ENCODE results near the gene C6orf52.

- TF ChIP-seq EZH2 (IDR thresholded peaks at IDR 0.05) (no peak), CTCF (IDR thresholded peaks at IDR 0.05 in 2 of 3, conservative IDR thresholded peaks at IDR 0.05 in 1 of 3; ENCODE audit: borderline replicate concordance in 1 of 3, insufficient read depth in 1 of 3, low read depth in 2 of 3, low read length in 2 of 3) (no peak), REST (IDR thresholded peaks at IDR 0.05; ENCODE audit: low read depth) (no peak)
These were observed 26.0 kb upstream of the C6orf52 start for GRCh38 chr6:10720265-10720959.

Data from HCT116 (cell line).